SK-N-SH (cell line): Measurements from ENCODE around the gene FBH1. TPM values are rescaled to one million over a fixed set of nuclear protein-coding genes. Genes with fewer than 3 reads are reported as not detected.

Experiments
- CTCF ChIA-PET: fragments of 300-600, 350-600 bp; formaldehyde crosslinking; extraction: SDS; loops from one replicate; lab custom pipeline; 2021; lab: Yijun Ruan, JAX
- POLR2A ChIA-PET: fragments of 350-600 bp; sonication (Branson Sonifier 250); formaldehyde crosslinking; extraction: SDS; loops from one replicate; lab custom pipeline; 2020; ENCODE audit warnings: antibody characterized with exemption, inconsistent platforms; lab: Yijun Ruan, JAX
- DNase-seq: peaks from one replicate; pipeline ENCODE4 v3.0.0; 2012
- H2AFZ ChIP-seq: fragments of 200-600 bp; sonication (generic); 2 replicates; pipeline ENCODE4 v1.8.1; 2016; ENCODE audit warnings: antibody characterized with exemption, mild to moderate bottlenecking, low read depth
- H3F3A ChIP-seq: fragments of 200-600 bp; sonication (generic); replicated peaks from 2 replicates; pipeline ENCODE3; 2016; ENCODE audit warnings: antibody characterized with exemption, mild to moderate bottlenecking; ENCODE audit not compliant: insufficient read depth
- H3K27ac ChIP-seq, 2 experiments: fragments of 200-500 bp in 1 of 2; fragments of 200-600 bp in 1 of 2; sonication (Bioruptor generic) in 1 of 2; sonication (generic), shearing (Covaris generic) in 1 of 2; 2 replicates each; pipeline versions ENCODE4 v1.5.1 to v1.6.1; 2014 to 2016; ENCODE audit warnings: low read depth in 2 of 2, inconsistent platforms in 1 of 2, low read length in 1 of 2, mild to moderate bottlenecking in 1 of 2, mixed read lengths in 1 of 2
- H3K27me3 ChIP-seq: fragments of 200-600 bp; sonication (generic), shearing (Covaris generic); 2 replicates; pipeline ENCODE4 v1.6.1; 2016; ENCODE audit warnings: mixed run types; ENCODE audit not compliant: insufficient read depth
- H3K36me3 ChIP-seq, 2 experiments: fragments of 200-500 bp in 1 of 2; fragments of 200-600 bp in 1 of 2; sonication (Bioruptor generic) in 1 of 2; sonication (generic) in 1 of 2; replicated peaks in 1 of 2; 2 replicates each; pipeline versions ENCODE3 to v1.5.1; 2014 to 2016; ENCODE audit warnings: low read length in 1 of 2, mild to moderate bottlenecking in 1 of 2; ENCODE audit not compliant: insufficient read depth in 2 of 2, control insufficient read depth in 1 of 2
- H3K4me1 ChIP-seq, 2 experiments: fragments of 200-500 bp in 1 of 2; fragments of 200-600 bp in 1 of 2; sonication (Bioruptor generic) in 1 of 2; sonication (generic), shearing (Covaris generic) in 1 of 2; 2 replicates each; pipeline versions ENCODE4 v1.5.1 to v1.6.1; 2014 to 2016; ENCODE audit warnings: low read depth in 1 of 2, low read length in 1 of 2, mixed run types in 1 of 2; ENCODE audit not compliant: insufficient read depth in 2 of 2, control insufficient read depth in 1 of 2
- H3K4me2 ChIP-seq: fragments of 200-600 bp; sonication (generic), shearing (Covaris generic); 2 replicates; pipeline ENCODE4 v1.6.1; 2017; ENCODE audit warnings: mixed run types
- H3K4me3 ChIP-seq, 2 experiments: fragments of 200-500 bp in 1 of 2; fragments of 200-600 bp in 1 of 2; sonication (Bioruptor generic) in 1 of 2; sonication (generic), shearing (Covaris generic) in 1 of 2; 2 replicates each; pipeline versions ENCODE4 v1.5.1 to v1.8.1; 2014 to 2016; ENCODE audit warnings: low read depth in 2 of 2, inconsistent platforms in 1 of 2, low read length in 1 of 2, mild to moderate bottlenecking in 1 of 2, mixed read lengths in 1 of 2, moderate library complexity in 1 of 2
- H3K79me2 ChIP-seq: fragments of 200-600 bp; sonication (generic); 2 replicates; pipeline ENCODE4 v1.8.1; 2017; ENCODE audit warnings: mild to moderate bottlenecking; ENCODE audit not compliant: insufficient read depth
- H3K9ac ChIP-seq: fragments of 200-600 bp; sonication (generic); 2 replicates; pipeline ENCODE4 v1.6.1; 2017; ENCODE audit warnings: mixed run types
- H3K9me2 ChIP-seq: fragments of 200-600 bp; sonication (generic); 2 replicates; pipeline ENCODE4 v1.6.1; 2017; ENCODE audit warnings: mixed run types
- H3K9me3 ChIP-seq: fragments of 200-600 bp; sonication (generic); 2 replicates; pipeline ENCODE4 v1.6.1; 2017; ENCODE audit warnings: mixed run types, mild to moderate bottlenecking, moderate library complexity
- H4K20me1 ChIP-seq: fragments of 200-600 bp; sonication (generic); 2 replicates; pipeline ENCODE4 v1.6.1; 2017; ENCODE audit warnings: mild to moderate bottlenecking, mixed run types; ENCODE audit not compliant: insufficient read depth
- ELF1 ChIP-seq: IDR thresholded peaks from 2 replicates; pipeline ENCODE4 v1.4.0; 2012
- FOSL2 ChIP-seq: IDR thresholded peaks from 2 replicates; pipeline ENCODE4 v1.4.0; 2012; ENCODE audit warnings: low read depth, mild to moderate bottlenecking, moderate library complexity, borderline replicate concordance
- FOXJ3 ChIP-seq: sonication (generic); formaldehyde crosslinking; IDR thresholded peaks from 2 replicates; pipeline ENCODE4 v1.5.1; 2020; ENCODE audit warnings: mild to moderate bottlenecking, missing genetic modification reagents
- FOXM1 ChIP-seq: IDR thresholded peaks from 2 replicates; pipeline ENCODE4 v1.4.0; 2012; ENCODE audit warnings: low read depth, mild to moderate bottlenecking
- GABPA ChIP-seq: IDR thresholded peaks from 2 replicates; pipeline ENCODE4 v1.4.0; 2012; ENCODE audit warnings: low read depth, mild to moderate bottlenecking
- GATA2 ChIP-seq: sonication (generic); formaldehyde crosslinking; IDR thresholded peaks from 2 replicates; pipeline ENCODE4 v1.5.0; 2020; ENCODE audit warnings: mild to moderate bottlenecking, missing genetic modification reagents
- MAX ChIP-seq: IDR thresholded peaks from 2 replicates; pipeline ENCODE4 v1.4.0; 2012; ENCODE audit warnings: low read depth
- MEF2A ChIP-seq: IDR thresholded peaks from 2 replicates; pipeline ENCODE4 v1.4.0; 2012; ENCODE audit warnings: low read depth, borderline replicate concordance
- MXI1 ChIP-seq: IDR thresholded peaks from 2 replicates; pipeline ENCODE4 v1.6.1; 2012; ENCODE audit warnings: mild to moderate bottlenecking, low read depth, low read length, improper control_type of control experiment
- NFIC ChIP-seq: IDR thresholded peaks from 2 replicates; pipeline ENCODE4 v1.4.0; 2012; ENCODE audit warnings: borderline replicate concordance
- PBX3 ChIP-seq: IDR thresholded peaks from 2 replicates; pipeline ENCODE4; 2012
- POLR2AphosphoS5 ChIP-seq: IDR thresholded peaks from 2 replicates; pipeline ENCODE4 v1.6.1; 2012; ENCODE audit warnings: low read depth, low read length
- RAD21 ChIP-seq: IDR thresholded peaks from 2 replicates; pipeline ENCODE4 v1.6.1; 2012; ENCODE audit warnings: mild to moderate bottlenecking, low read length
- RCOR1 ChIP-seq: fragments of 150-350 bp; IDR thresholded peaks from 2 replicates; pipeline ENCODE4 v1.6.1; 2017; ENCODE audit warnings: antibody characterized with exemption, low read length
- REST ChIP-seq: IDR thresholded peaks from 2 replicates; pipeline ENCODE4 v1.6.1; 2012; ENCODE audit warnings: mild to moderate bottlenecking, low read depth, low read length, moderate library complexity
- RFX5 ChIP-seq: IDR thresholded peaks from 2 replicates; pipeline ENCODE4 v1.6.1; 2012; ENCODE audit warnings: mild to moderate bottlenecking, improper control_type of control experiment, low read length
- RXRA ChIP-seq: IDR thresholded peaks from 2 replicates; pipeline ENCODE4 v1.4.0; 2012; ENCODE audit warnings: low read depth, mild to moderate bottlenecking, borderline replicate concordance
- SIN3A ChIP-seq: IDR thresholded peaks from 2 replicates; pipeline ENCODE4 v1.6.1; 2012; ENCODE audit warnings: low read depth, mild to moderate bottlenecking, low read length, moderate library complexity, borderline replicate concordance
- SMC3 ChIP-seq: IDR thresholded peaks from 2 replicates; pipeline ENCODE4 v1.6.1; 2012; ENCODE audit warnings: low read depth, low read length, improper control_type of control experiment
- TCF12 ChIP-seq: IDR thresholded peaks from 2 replicates; pipeline ENCODE4 v1.4.0; 2012
- TEAD4 ChIP-seq: IDR thresholded peaks from 2 replicates; pipeline ENCODE4 v1.4.0; 2012; ENCODE audit warnings: mild to moderate bottlenecking, borderline replicate concordance; ENCODE audit not compliant: insufficient read depth
- USF1 ChIP-seq: IDR thresholded peaks from 2 replicates; pipeline ENCODE4 v1.4.0; 2012; ENCODE audit warnings: low read depth, borderline replicate concordance
- USF2 ChIP-seq: fragments of 150-350 bp; IDR thresholded peaks from 2 replicates; pipeline ENCODE4 v1.6.1; 2017; ENCODE audit warnings: antibody characterized with exemption, low read length, low read depth, borderline replicate concordance
- YY1 ChIP-seq: IDR thresholded peaks from 2 replicates; pipeline ENCODE4 v1.4.0; 2012; ENCODE audit warnings: low read depth, mild to moderate bottlenecking
- ZBTB33 ChIP-seq: IDR thresholded peaks from 2 replicates; pipeline ENCODE4 v1.4.0; 2012; ENCODE audit warnings: low read depth, borderline replicate concordance
- WGBS: methylation state at CpG from one replicate; pipeline ENCODE4 v1.1.6; 2017; ENCODE audit warnings: low lambda C conversion rate; 5-methylcytosine and 5-hydroxymethylcytosine counted together
- polyA plus RNA-seq, 3 experiments: library from polyadenylated mRNA; depleted of rRNA; stranded (reverse); fragments of >200 nt; gene quantifications; 2 replicates each; pipeline ENCODE4 v1.2.3, GENCODE V29; 2012

The FBH1 gene
- polyA plus RNA-seq, 1 of the 3 experiments (the other 2 are of a cell fraction) = 60.9 TPM

GRCh38 chr10:5944389-5945189, 54.5 kb downstream of the FBH1 start:
- peaks cover 24% of the 10 kb centered on the region for H3F3A ChIP-seq
- peak overlapping the region in 1 of 2 experiments; percentile 100; a peak in 2 of 4 replicates for H3K27ac ChIP-seq
- H4K20me1 ChIP-seq = no peaks in the 10 kb centered on the region
- H3K27me3 ChIP-seq = no peaks in the 10 kb centered on the region
- ChIA-PET POLR2A (no interaction called here), CTCF (interaction anchor here (0.6 to 1.6 kb wide), 3 partner anchors 142 to 478 kb away, joined by 3 to 6 read pairs (median 4); no protein-coding TSS in a partner anchor)
- peaks cover 3 to 23% of the 10 kb centered on the region in 2 experiments; a peak in 3 of 4 replicates for H3K4me1 ChIP-seq
- DNase-seq = no peak
- no peak overlapping the region for H3K4me3 ChIP-seq
- H3K9me3 ChIP-seq = no peaks in the 10 kb centered on the region
- no peaks in the 10 kb centered on the region for H3K36me3 ChIP-seq
- peak overlapping the region; percentile 60 for H2AFZ ChIP-seq
- H3K4me2 ChIP-seq = peak overlapping the region; percentile 50; the same call in 1 of the 2 replicates
- H3K9ac ChIP-seq = peak overlapping the region; percentile 64; the same call in 1 of the 2 replicates
- H3K79me2 ChIP-seq = no peaks in the 10 kb centered on the region
- 48% methylated on average over 7 of the region's 7 CpGs for WGBS
- no peaks in the 10 kb centered on the region for H3K9me2 ChIP-seq
- TF ChIP-seq FOXJ3 (no peak), MXI1 (no peak), MEF2A (no peak), NFIC (peak; percentile 85), PBX3 (peak; percentile 64; the same call in 1 of the 2 replicates), RCOR1 (no peak), ELF1 (0 out of 2 replicates have a peak, but pooled peaks have one; percentile 16), RAD21 (no peak), RFX5 (no peak), TEAD4 (no peak), MAX (0 out of 2 replicates have a peak, but pooled peaks have one; percentile 31), GATA2 (no peak), SIN3A (no peak), REST (no peak), USF2 (no peak), USF1 (no peak), GABPA (no peak), RXRA (no peak), POLR2AphosphoS5 (peak; percentile 33; the same call in 1 of the 2 replicates), SMC3 (no peak), YY1 (no peak), TCF12 (peak; percentile 91), ZBTB33 (no peak), FOXM1 (no peak), FOSL2 (peak; percentile 82)
